HepG2 (cell line): ENCODE measurements around the gene JPT2. TPM values are rescaled to one million over a fixed set of nuclear protein-coding genes. Genes with fewer than 3 reads are reported as not detected.

ENCODE experiments used
- ATF6 ChIP-seq: sonication (generic); formaldehyde crosslinking; conservative IDR thresholded peaks from 2 replicates; pipeline ENCODE4 v1.4.0; 2020; ENCODE audit warnings: missing genetic modification reagents
- HOXA9 ChIP-seq: sonication (generic); formaldehyde crosslinking; IDR thresholded peaks from 2 replicates; pipeline ENCODE4 v1.8.1; 2022; ENCODE audit warnings: missing genetic modification reagents, mild to moderate bottlenecking, moderate library complexity, borderline replicate concordance
- LCORL ChIP-seq, 2 experiments: fragments of 450-650 bp in 1 of 2; sonication (generic) in 1 of 2; formaldehyde crosslinking in 1 of 2; IDR thresholded peaks; 2 replicates each; pipeline versions ENCODE4 v1.5.0 to v1.6.1; 2017 to 2020; ENCODE audit warnings: antibody characterized with exemption in 1 of 2, missing genetic modification reagents in 1 of 2
- MBNL3 ChIP-seq: fragments of 250-450 bp; sonication (Bioruptor Pico); conservative IDR thresholded peaks from 2 replicates; pipeline ENCODE4 v1.8.0; 2022; ENCODE audit warnings: mild to moderate bottlenecking, inconsistent platforms
- MED1 ChIP-seq: sonication (generic); formaldehyde crosslinking; IDR thresholded peaks from 2 replicates; pipeline ENCODE4 v1.4.0; 2020; ENCODE audit warnings: missing genetic modification reagents
- NKX3-1 ChIP-seq: sonication (generic); formaldehyde crosslinking; IDR thresholded peaks from 2 replicates; pipeline ENCODE4 v1.5.0; 2020; ENCODE audit warnings: missing genetic modification reagents
- PBX3 ChIP-seq: sonication (generic); formaldehyde crosslinking; IDR thresholded peaks from 2 replicates; pipeline ENCODE4 v1.8.1; 2023; ENCODE audit warnings: missing genetic modification reagents, inconsistent platforms, borderline replicate concordance
- POLR2AphosphoS2 ChIP-seq: IDR thresholded peaks from 2 replicates; pipeline ENCODE4 v1.6.1; 2011; ENCODE audit warnings: low read depth, low read length, improper control_type of control experiment
- RORA ChIP-seq: sonication (generic); formaldehyde crosslinking; IDR thresholded peaks from 2 replicates; pipeline ENCODE4 v1.5.0; 2020; ENCODE audit warnings: mild to moderate bottlenecking, missing genetic modification reagents, moderate library complexity
- SETDB1 ChIP-seq: sonication (generic); formaldehyde crosslinking; IDR thresholded peaks from 2 replicates; pipeline ENCODE4 v1.5.1; 2020; ENCODE audit warnings: missing genetic modification reagents, mild to moderate bottlenecking, borderline replicate concordance
- SMARCE1 ChIP-seq: fragments of 450-650 bp; IDR thresholded peaks from 2 replicates; pipeline ENCODE4 v1.6.1; 2017; ENCODE audit warnings: borderline replicate concordance
- SNRNP70 ChIP-seq: fragments of 200-400 bp; formaldehyde crosslinking; IDR thresholded peaks from 2 replicates; pipeline ENCODE4 v1.6.1; 2017; ENCODE audit warnings: mild to moderate bottlenecking, low read depth, low read length, moderate library complexity
- SRSF4 ChIP-seq: fragments of 200-400 bp; formaldehyde crosslinking; IDR thresholded peaks from one replicate; pipeline ENCODE4 v1.6.1; 2018; ENCODE audit warnings: mild to moderate bottlenecking, low read depth, low read length, moderate library complexity; ENCODE audit not compliant: poor library complexity, severe bottlenecking
- STAT5B ChIP-seq: sonication (generic); formaldehyde crosslinking; IDR thresholded peaks from 2 replicates; pipeline ENCODE4 v1.4.0; 2020; ENCODE audit warnings: missing genetic modification reagents
- TOPORS ChIP-seq: sonication (generic); formaldehyde crosslinking; IDR thresholded peaks from 2 replicates; pipeline ENCODE4 v1.8.0; 2023; ENCODE audit warnings: mild to moderate bottlenecking, missing genetic modification reagents
- TRIM24 ChIP-seq: sonication (generic); formaldehyde crosslinking; IDR thresholded peaks from 2 replicates; pipeline ENCODE4 v1.8.0; 2022; ENCODE audit warnings: mild to moderate bottlenecking, missing genetic modification reagents
- YY1 ChIP-seq: IDR thresholded peaks from 2 replicates; pipeline ENCODE4 v1.6.1; 2011; ENCODE audit warnings: low read length, low read depth, moderate library complexity, mild to moderate bottlenecking; ENCODE audit not compliant: insufficient read depth, insufficient replicate concordance
- ZFP36 ChIP-seq: fragments of 150-350 bp; IDR thresholded peaks from 2 replicates; pipeline ENCODE4 v1.6.1; 2018; ENCODE audit warnings: borderline replicate concordance, low read length, low read depth; ENCODE audit not compliant: partially characterized antibody
- ZNF12 ChIP-seq: sonication (generic); formaldehyde crosslinking; IDR thresholded peaks from 2 replicates; pipeline ENCODE4 v1.5.0; 2020; ENCODE audit warnings: missing genetic modification reagents
- ZNF383 ChIP-seq: sonication (generic); formaldehyde crosslinking; IDR thresholded peaks from 2 replicates; pipeline ENCODE4 v1.4.0; 2020; ENCODE audit warnings: missing genetic modification reagents, mild to moderate bottlenecking, borderline replicate concordance
- ZNF781 ChIP-seq: sonication (generic); formaldehyde crosslinking; IDR thresholded peaks from 2 replicates; pipeline ENCODE4 v1.5.1; 2020; ENCODE audit warnings: borderline replicate concordance, mild to moderate bottlenecking, missing genetic modification reagents; ENCODE audit errors: not compliant biosample characterization
- polyA plus RNA-seq, 8 experiments: library from polyadenylated mRNA; depleted of rRNA in 3 of 8; stranded (reverse) in 7 of 8; unstranded in 1 of 8; fragments of >200 nt; fragmentation: Illumina TruSeq in 4 of 8; extraction: Trizol in 4 of 8; gene quantifications; 2 replicates each; pipeline versions ENCODE4 v1.2.1 to v1.2.3, GENCODE V29; 2011 to 2016; ENCODE audit warnings: low read depth in 4 of 8, missing spikeins in 1 of 8, mixed read lengths in 1 of 8; ENCODE audit not compliant: insufficient read depth in 1 of 8
- total RNA-seq, 5 experiments: library from RNA; depleted of rRNA; stranded (reverse); fragments of >200 nt; fragmentation: Illumina TruSeq; extraction: Trizol; gene quantifications; 2 replicates each; pipeline ENCODE4 v1.2.3, GENCODE V29; 2016; ENCODE audit warnings: low read depth in 1 of 5
- TF ChIP-seq, protein P1 (sequence below): sonication (generic); formaldehyde crosslinking; IDR thresholded peaks from 2 replicates; pipeline ENCODE4 v1.5.0; 2020; ENCODE audit warnings: missing genetic modification reagents
- TF ChIP-seq, protein P2 (sequence below): sonication (generic); formaldehyde crosslinking; IDR thresholded peaks from 2 replicates; pipeline ENCODE4 v1.4.0; 2020; ENCODE audit warnings: mild to moderate bottlenecking, missing genetic modification reagents, borderline replicate concordance
- TF ChIP-seq, protein P3 (sequence below): sonication (generic); formaldehyde crosslinking; IDR thresholded peaks from 2 replicates; pipeline ENCODE4 v1.4.0; 2020; ENCODE audit warnings: mild to moderate bottlenecking, missing genetic modification reagents

The JPT2 gene
- total and polyA plus RNA-seq, 2 of the 13 experiments (the other 11 are each of a cell fraction or from before 2014, with no cell fraction given): 53.5 to 89.4 TPM

- TF ChIP-seq HOXA9 (CRISPR knock-in tag) (no peak), SNRNP70 (no peak), SRSF4 (no peak), SMARCE1 (no peak), NKX3-1 (CRISPR knock-in tag) (no peak), ATF6 (CRISPR knock-in tag) (no peak), RORA (CRISPR knock-in tag) (no peak), ZNF781 (CRISPR knock-in tag) (no peak), PBX3 (no peak; the same call in 1 of the 2 replicates), SETDB1 (CRISPR knock-in tag) (no peak), YY1 (peak; percentile 81), STAT5B (CRISPR knock-in tag) (no peak), ZFP36 (no peak), MBNL3 (CRISPR knock-in tag) (no peak), LCORL (IDR thresholded peaks at IDR 0.05) (no peak), LCORL (CRISPR knock-in tag; IDR thresholded peaks at IDR 0.05) (no peak), MED1 (CRISPR knock-in tag) (0 out of 2 replicates have a peak, but pooled peaks have one; percentile 29), TOPORS (CRISPR knock-in tag) (peak; percentile 30; the same call in 1 of the 2 replicates), ZNF383 (CRISPR knock-in tag) (no peak), POLR2AphosphoS2 (no peak), ZNF12 (CRISPR knock-in tag) (no peak), TRIM24 (CRISPR knock-in tag) (no peak)
- TF ChIP-seq, protein P1, sequence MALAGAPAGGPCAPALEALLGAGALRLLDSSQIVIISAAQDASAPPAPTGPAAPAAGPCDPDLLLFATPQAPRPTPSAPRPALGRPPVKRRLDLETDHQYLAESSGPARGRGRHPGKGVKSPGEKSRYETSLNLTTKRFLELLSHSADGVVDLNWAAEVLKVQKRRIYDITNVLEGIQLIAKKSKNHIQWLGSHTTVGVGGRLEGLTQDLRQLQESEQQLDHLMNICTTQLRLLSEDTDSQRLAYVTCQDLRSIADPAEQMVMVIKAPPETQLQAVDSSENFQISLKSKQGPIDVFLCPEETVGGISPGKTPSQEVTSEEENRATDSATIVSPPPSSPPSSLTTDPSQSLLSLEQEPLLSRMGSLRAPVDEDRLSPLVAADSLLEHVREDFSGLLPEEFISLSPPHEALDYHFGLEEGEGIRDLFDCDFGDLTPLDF (CRISPR knock-in tag): peak; percentile 82
- TF ChIP-seq, protein P2, sequence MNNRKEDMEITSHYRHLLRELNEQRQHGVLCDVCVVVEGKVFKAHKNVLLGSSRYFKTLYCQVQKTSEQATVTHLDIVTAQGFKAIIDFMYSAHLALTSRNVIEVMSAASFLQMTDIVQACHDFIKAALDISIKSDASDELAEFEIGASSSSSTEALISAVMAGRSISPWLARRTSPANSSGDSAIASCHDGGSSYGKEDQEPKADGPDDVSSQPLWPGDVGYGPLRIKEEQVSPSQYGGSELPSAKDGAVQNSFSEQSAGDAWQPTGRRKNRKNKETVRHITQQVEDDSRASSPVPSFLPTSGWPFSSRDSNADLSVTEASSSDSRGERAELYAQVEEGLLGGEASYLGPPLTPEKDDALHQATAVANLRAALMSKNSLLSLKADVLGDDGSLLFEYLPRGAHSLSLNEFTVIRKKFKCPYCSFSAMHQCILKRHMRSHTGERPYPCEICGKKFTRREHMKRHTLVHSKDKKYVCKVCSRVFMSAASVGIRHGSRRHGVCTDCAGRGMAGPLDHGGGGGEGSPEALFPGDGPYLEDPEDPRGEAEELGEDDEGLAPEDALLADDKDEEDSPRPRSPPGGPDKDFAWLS (CRISPR knock-in tag): no peak
- TF ChIP-seq, protein P3, sequence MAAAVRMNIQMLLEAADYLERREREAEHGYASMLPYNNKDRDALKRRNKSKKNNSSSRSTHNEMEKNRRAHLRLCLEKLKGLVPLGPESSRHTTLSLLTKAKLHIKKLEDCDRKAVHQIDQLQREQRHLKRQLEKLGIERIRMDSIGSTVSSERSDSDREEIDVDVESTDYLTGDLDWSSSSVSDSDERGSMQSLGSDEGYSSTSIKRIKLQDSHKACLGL (CRISPR knock-in tag): peak; percentile 28; the same call in 1 of the 2 replicates
Observed at GRCh38 chr16:1677942-1678499, at the start of gene JPT2 (continued).
